ENCODE data around the gene THUMPD2. TPM values are rescaled to one million over a fixed set of nuclear protein-coding genes. Genes with fewer than 3 reads are reported as not detected.

Gene THUMPD2
- total RNA-seq, 3 donors from 2014 or later (not counting 1 experiment from before 2014, with no cell fraction given): 12.7 to 17.8 (median 13.4) TPM

DNA sequence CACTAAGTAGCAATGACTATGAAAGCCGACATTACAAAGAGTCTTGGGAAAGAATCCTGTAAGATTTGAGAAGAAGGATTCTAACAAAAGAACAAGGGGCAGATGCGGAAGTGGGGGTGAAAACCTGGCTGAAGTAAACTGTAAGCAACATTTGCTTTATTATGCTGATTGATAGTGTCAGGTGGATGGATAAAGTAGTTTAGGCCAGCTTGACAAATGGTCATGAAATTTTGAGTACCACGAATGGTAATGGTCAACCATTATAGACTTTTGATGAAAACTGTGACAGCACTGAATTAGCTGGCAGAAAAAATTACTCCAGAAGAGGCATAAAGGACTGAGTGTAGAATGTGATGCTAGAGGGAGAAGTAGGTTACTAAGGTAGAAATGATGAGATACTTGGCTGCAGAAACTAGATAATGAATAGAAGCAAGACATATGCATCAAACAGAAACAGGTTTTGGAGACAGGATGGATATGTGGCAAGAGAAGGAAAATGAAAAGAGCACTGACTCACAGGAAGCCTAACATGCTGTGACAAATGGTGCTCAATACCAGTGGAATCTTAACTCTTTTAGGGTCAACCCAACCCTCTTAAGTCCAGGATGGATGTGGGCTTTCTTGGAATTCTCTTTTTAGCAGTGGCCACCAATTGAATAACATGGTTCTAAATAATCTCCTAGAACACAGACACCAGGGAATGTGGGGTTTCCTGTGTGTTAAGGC is 6.8 kb downstream of the THUMPD2 start:
- no peaks in the 10 kb centered on the region for H3K27me3 ChIP-seq (ENCODE audit: control insufficient read depth, insufficient read depth, low read length)
- H3K27me3 Mint-ChIP-seq (ENCODE audit: low read depth in 2 of 2): no peaks in the 10 kb centered on the region
- 91% methylated on average over 3 of the region's 3 CpGs for WGBS (ENCODE audit: insufficient coverage)
- H3K36me3 Mint-ChIP-seq: peaks cover 9% of the 10 kb centered on the region
- DNase-seq (no peak), ATAC-seq (no peak)
- H3K4me3 Mint-ChIP-seq: no peak overlapping the region
- intact Hi-C loops (cut with micrococcal nuclease): no loop called here
- peak overlapping the region in 1 of 2 donors; percentile 31 for H3K27ac Mint-ChIP-seq
- no peaks in the 10 kb centered on the region for H3K9me3 ChIP-seq (ENCODE audit: control insufficient read depth, insufficient read depth, low read length)
- H3K9me3 Mint-ChIP-seq: no peaks in the 10 kb centered on the region
- no peak overlapping the region for H3K4me3 ChIP-seq (ENCODE audit: low read length)
- H3K27ac ChIP-seq (ENCODE audit: low read length): no peak overlapping the region
- peaks cover 31 to 34% of the 10 kb centered on the region in 2 donors for H3K4me1 Mint-ChIP-seq
- TF ChIP-seq, protein P1, sequence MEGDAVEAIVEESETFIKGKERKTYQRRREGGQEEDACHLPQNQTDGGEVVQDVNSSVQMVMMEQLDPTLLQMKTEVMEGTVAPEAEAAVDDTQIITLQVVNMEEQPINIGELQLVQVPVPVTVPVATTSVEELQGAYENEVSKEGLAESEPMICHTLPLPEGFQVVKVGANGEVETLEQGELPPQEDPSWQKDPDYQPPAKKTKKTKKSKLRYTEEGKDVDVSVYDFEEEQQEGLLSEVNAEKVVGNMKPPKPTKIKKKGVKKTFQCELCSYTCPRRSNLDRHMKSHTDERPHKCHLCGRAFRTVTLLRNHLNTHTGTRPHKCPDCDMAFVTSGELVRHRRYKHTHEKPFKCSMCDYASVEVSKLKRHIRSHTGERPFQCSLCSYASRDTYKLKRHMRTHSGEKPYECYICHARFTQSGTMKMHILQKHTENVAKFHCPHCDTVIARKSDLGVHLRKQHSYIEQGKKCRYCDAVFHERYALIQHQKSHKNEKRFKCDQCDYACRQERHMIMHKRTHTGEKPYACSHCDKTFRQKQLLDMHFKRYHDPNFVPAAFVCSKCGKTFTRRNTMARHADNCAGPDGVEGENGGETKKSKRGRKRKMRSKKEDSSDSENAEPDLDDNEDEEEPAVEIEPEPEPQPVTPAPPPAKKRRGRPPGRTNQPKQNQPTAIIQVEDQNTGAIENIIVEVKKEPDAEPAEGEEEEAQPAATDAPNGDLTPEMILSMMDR (IDR thresholded peaks at IDR 0.05): no peak
- no peaks in the 10 kb centered on the region for H3K4me1 ChIP-seq (ENCODE audit: control insufficient read depth, insufficient read depth, low read length)
- H3K36me3 ChIP-seq (ENCODE audit: control insufficient read depth, insufficient read depth, low read length): peaks cover 12% of the 10 kb centered on the region

DNA sequence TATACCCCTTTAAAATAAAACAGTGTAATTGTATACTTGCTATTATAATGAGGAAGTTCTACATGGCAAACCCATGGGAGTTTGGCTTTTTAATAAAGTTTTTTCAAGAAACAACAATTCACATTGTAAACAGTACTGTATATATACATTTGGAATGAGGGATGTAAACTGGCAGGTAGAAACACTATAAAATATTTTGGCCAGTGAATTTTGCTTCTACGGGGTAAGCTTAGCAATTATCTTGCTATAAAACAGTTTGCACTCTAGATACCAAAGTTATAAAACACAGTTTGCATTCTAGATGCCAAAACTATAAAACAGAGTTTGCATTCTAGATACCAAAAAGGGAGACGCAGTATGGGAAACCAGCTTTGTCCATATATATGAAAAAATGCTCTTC is 16.6 kb downstream of the THUMPD2 start:
- Mint-ChIP-seq H3K4me1 (peaks cover 0 to 9% of the 10 kb centered on the region in 2 donors), H3K36me3 (peaks cover 21% of the 10 kb centered on the region), H3K9me3 (no peaks in the 10 kb centered on the region), H3K27ac (no peak overlapping the region), H3K27me3 (ENCODE audit: low read depth in 2 of 2) (no peaks in the 10 kb centered on the region), H3K4me3 (no peak overlapping the region)
- Histone ChIP-seq H3K9me3 (ENCODE audit: control insufficient read depth, insufficient read depth, low read length) (no peaks in the 10 kb centered on the region), H3K4me1 (ENCODE audit: control insufficient read depth, insufficient read depth, low read length) (no peaks in the 10 kb centered on the region), H3K4me3 (ENCODE audit: low read length) (no peak overlapping the region), H3K27ac (ENCODE audit: low read length) (no peak overlapping the region), H3K27me3 (ENCODE audit: control insufficient read depth, insufficient read depth, low read length) (no peaks in the 10 kb centered on the region), H3K36me3 (ENCODE audit: control insufficient read depth, insufficient read depth, low read length) (peaks cover 41% of the 10 kb centered on the region)
- ATAC-seq (no peak), DNase-seq (no peak)
- intact Hi-C loops (cut with micrococcal nuclease): no loop called here
- TF ChIP-seq, protein P1 (IDR thresholded peaks at IDR 0.05): no peak
- WGBS (ENCODE audit: insufficient coverage): 100% methylated on average over 2 of the region's 2 CpGs

DNA sequence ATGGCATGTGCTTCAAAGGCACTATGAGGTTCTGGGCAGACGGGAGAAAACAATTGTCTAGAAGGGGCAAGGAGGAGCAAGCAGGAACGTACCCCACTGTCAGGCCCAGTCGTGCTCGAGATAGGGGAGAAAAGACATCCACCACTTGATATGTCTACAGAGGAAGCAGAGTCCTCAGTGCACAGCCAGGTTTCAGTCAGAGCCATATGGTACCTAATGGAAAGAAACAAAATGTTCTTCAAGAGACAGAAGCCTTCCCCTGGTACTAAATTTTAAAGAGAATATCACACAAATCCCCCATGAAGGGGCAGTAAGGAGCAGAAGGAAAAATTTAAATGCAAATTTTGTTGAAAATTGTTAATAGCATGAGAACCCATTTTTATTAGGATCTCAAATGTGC is 21.9 kb downstream of the THUMPD2 start:
- no peak for DNase-seq
- Mint-ChIP-seq H3K27me3 (ENCODE audit: low read depth in 2 of 2) (no peaks in the 10 kb centered on the region), H3K27ac (no peak overlapping the region), H3K36me3 (peaks cover 36% of the 10 kb centered on the region), H3K9me3 (no peaks in the 10 kb centered on the region), H3K4me1 (peaks cover 0 to 17% of the 10 kb centered on the region in 2 donors), H3K4me3 (no peak overlapping the region)
- Histone ChIP-seq H3K9me3 (ENCODE audit: control insufficient read depth, insufficient read depth, low read length) (no peaks in the 10 kb centered on the region), H3K36me3 (ENCODE audit: control insufficient read depth, insufficient read depth, low read length) (peaks cover 70% of the 10 kb centered on the region), H3K27me3 (ENCODE audit: control insufficient read depth, insufficient read depth, low read length) (no peaks in the 10 kb centered on the region), H3K27ac (ENCODE audit: low read length) (no peak overlapping the region), H3K4me3 (ENCODE audit: low read length) (no peak overlapping the region), H3K4me1 (ENCODE audit: control insufficient read depth, insufficient read depth, low read length) (no peaks in the 10 kb centered on the region)
- WGBS (ENCODE audit: insufficient coverage): 96% methylated on average over 4 of the region's 4 CpGs
- TF ChIP-seq, protein P1 (IDR thresholded peaks at IDR 0.05): no peak
- intact Hi-C loops (cut with micrococcal nuclease): no loop called here
- no peak for ATAC-seq

DNA sequence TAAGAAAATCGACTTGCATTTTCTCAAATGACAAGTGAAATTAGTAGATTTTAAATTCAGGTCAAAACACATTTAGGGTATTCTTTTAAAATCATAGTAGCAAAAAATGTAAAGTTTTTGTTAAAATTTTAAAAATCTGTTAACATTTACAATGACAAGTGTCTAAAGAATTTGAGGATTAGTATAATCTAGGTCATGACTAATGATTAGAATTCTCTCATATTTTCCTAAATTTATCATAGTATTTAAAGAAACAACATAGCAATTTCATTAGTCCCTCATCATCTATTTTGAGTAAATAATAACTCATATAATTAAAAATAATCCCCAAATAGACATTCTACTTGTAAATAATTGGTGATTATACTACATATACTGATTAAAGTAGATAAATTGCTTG is 23.6 kb downstream of the THUMPD2 start:
- Histone ChIP-seq H3K27me3 (ENCODE audit: control insufficient read depth, insufficient read depth, low read length) (no peaks in the 10 kb centered on the region), H3K4me1 (ENCODE audit: control insufficient read depth, insufficient read depth, low read length) (no peaks in the 10 kb centered on the region), H3K9me3 (ENCODE audit: control insufficient read depth, insufficient read depth, low read length) (no peaks in the 10 kb centered on the region), H3K36me3 (ENCODE audit: control insufficient read depth, insufficient read depth, low read length) (peaks cover 71% of the 10 kb centered on the region), H3K27ac (ENCODE audit: low read length) (no peak overlapping the region), H3K4me3 (ENCODE audit: low read length) (no peak overlapping the region)
- no peaks in the 10 kb centered on the region for H3K27me3 Mint-ChIP-seq (ENCODE audit: low read depth in 2 of 2)
- ATAC-seq: no peak
- H3K9me3 Mint-ChIP-seq: no peaks in the 10 kb centered on the region
- TF ChIP-seq, protein P1 (IDR thresholded peaks at IDR 0.05): no peak
- intact Hi-C loops (cut with micrococcal nuclease): no loop called here
- peaks cover 0 to 17% of the 10 kb centered on the region in 2 donors for H3K4me1 Mint-ChIP-seq
- no CpG with 5 or more reads among the region's 1 CpG for WGBS (ENCODE audit: insufficient coverage)
- H3K4me3 Mint-ChIP-seq: no peak overlapping the region
- H3K27ac Mint-ChIP-seq: no peak overlapping the region
- DNase-seq: no peak
- H3K36me3 Mint-ChIP-seq: peaks cover 32% of the 10 kb centered on the region

Measured in natural killer cell (primary cell).